GM23338 (cell line): ENCODE data around the gene SLC29A2. TPM values are rescaled to one million over a fixed set of nuclear protein-coding genes. Genes with fewer than 3 reads are reported as not detected.

ENCODE experiments used
- ATAC-seq: fragments of 200-7000 bp; cut with Tn5 transposase; 3 replicates; pipeline ENCODE4 v1.9.1; 2020
- DNase-seq: peaks from one replicate; pipeline ENCODE4 v3.0.0-alpha.2; 2015; ENCODE audit warnings: low spot score
- H2AFZ ChIP-seq: fragments of 200-600 bp; sonication (generic); 2 replicates; pipeline ENCODE4 v1.8.0; 2016; ENCODE audit warnings: antibody characterized with exemption, mild to moderate bottlenecking, moderate library complexity
- H3F3A ChIP-seq: fragments of 200-600 bp; sonication (generic); replicated peaks from 2 replicates; pipeline ENCODE4 v1.8.0; 2017; ENCODE audit warnings: antibody characterized with exemption, mixed run types, low read depth
- H3K27ac ChIP-seq: fragments of 200-600 bp; sonication (generic); 2 replicates; pipeline ENCODE4 v1.6.1; 2016; ENCODE audit warnings: low read depth
- H3K27me3 ChIP-seq: fragments of 200-600 bp; sonication (generic); 2 replicates; pipeline ENCODE4 v1.8.0; 2016; ENCODE audit warnings: mild to moderate bottlenecking, mixed run types, moderate library complexity; ENCODE audit not compliant: insufficient read depth
- H3K36me3 ChIP-seq: fragments of 200-600 bp; sonication (generic); 2 replicates; pipeline ENCODE4 v1.8.0; 2016; ENCODE audit warnings: mild to moderate bottlenecking; ENCODE audit not compliant: insufficient read depth
- H3K4me1 ChIP-seq: fragments of 200-600 bp; sonication (generic); 2 replicates; pipeline ENCODE4 v1.8.0; 2016; ENCODE audit warnings: mild to moderate bottlenecking, moderate library complexity; ENCODE audit not compliant: insufficient read depth
- H3K4me2 ChIP-seq: fragments of 200-600 bp; sonication (generic); 2 replicates; pipeline ENCODE4 v1.7.1; 2017; ENCODE audit warnings: mixed run types
- H3K4me3 ChIP-seq: fragments of 200-600 bp; sonication (generic); 2 replicates; pipeline ENCODE4 v1.6.1; 2016; ENCODE audit warnings: mixed run types
- H3K79me2 ChIP-seq: fragments of 200-600 bp; sonication (generic); replicated peaks from 2 replicates; pipeline ENCODE4 v1.8.0; 2017; ENCODE audit warnings: mild to moderate bottlenecking; ENCODE audit not compliant: insufficient read depth
- H3K9me2 ChIP-seq: fragments of 200-600 bp; sonication (generic); 2 replicates; pipeline ENCODE4 v1.8.0; 2017; ENCODE audit not compliant: insufficient read depth
- H4K20me1 ChIP-seq: fragments of 200-600 bp; sonication (generic); replicated peaks from 2 replicates; pipeline ENCODE4 v1.8.0; 2017; ENCODE audit warnings: mild to moderate bottlenecking; ENCODE audit not compliant: insufficient read depth
- H3K27ac Mint-ChIP-seq: 2 replicates; pipeline ENCODE4 v1.8.0; 2020; ENCODE audit warnings: inconsistent platforms, mild to moderate bottlenecking, moderate library complexity, mixed read lengths
- H3K27me3 Mint-ChIP-seq: 3 replicates; pipeline ENCODE4 v1.8.0; 2022; ENCODE audit warnings: low read depth, mild to moderate bottlenecking, moderate library complexity, mixed read lengths, inconsistent platforms; ENCODE audit not compliant: insufficient read depth, poor library complexity
- H3K36me3 Mint-ChIP-seq: 3 replicates; pipeline ENCODE4 v1.8.0; 2021; ENCODE audit warnings: low read depth, mild to moderate bottlenecking, inconsistent platforms, moderate library complexity, mixed read lengths
- H3K4me1 Mint-ChIP-seq: 3 replicates; pipeline ENCODE4 v1.8.0; 2020; ENCODE audit warnings: mild to moderate bottlenecking, inconsistent platforms, mixed read lengths
- H3K4me3 Mint-ChIP-seq: 3 replicates; pipeline ENCODE4 v1.8.0; 2021; ENCODE audit warnings: moderate library complexity, mild to moderate bottlenecking, inconsistent platforms, mixed read lengths
- H3K9me3 Mint-ChIP-seq: 3 replicates; pipeline ENCODE4 v1.8.0; 2020; ENCODE audit warnings: moderate library complexity, mild to moderate bottlenecking, inconsistent platforms, mixed read lengths
- EZH2phosphoT487 ChIP-seq: fragments of 200-600 bp; sonication (generic); IDR thresholded peaks from one replicate; pipeline ENCODE4 v1.8.1; 2018; ENCODE audit warnings: antibody characterized with exemption; ENCODE audit not compliant: unreplicated experiment
- JUNB ChIP-seq: IDR thresholded peaks from one replicate; pipeline ENCODE4 v1.6.1; 2016; ENCODE audit warnings: antibody characterized with exemption; ENCODE audit not compliant: unreplicated experiment
- NANOG ChIP-seq: IDR thresholded peaks from 2 replicates; pipeline ENCODE4 v1.6.1; 2016; ENCODE audit warnings: antibody characterized with exemption, borderline replicate concordance
- POLR2AphosphoS5 ChIP-seq: IDR thresholded peaks from 2 replicates; pipeline ENCODE4 v1.6.1; 2016; ENCODE audit warnings: antibody characterized with exemption, low read depth
- REST ChIP-seq: IDR thresholded peaks from one replicate; pipeline ENCODE4 v1.6.1; 2018; ENCODE audit warnings: antibody characterized with exemption; ENCODE audit not compliant: unreplicated experiment
- STAT1 ChIP-seq: IDR thresholded peaks from one replicate; pipeline ENCODE4 v1.6.1; 2016; ENCODE audit warnings: antibody characterized with exemption; ENCODE audit not compliant: unreplicated experiment
- ZNF462 ChIP-seq: fragments of 250-450 bp; sonication (Bioruptor Pico); IDR thresholded peaks from 2 replicates; pipeline ENCODE4 v1.5.0; 2020; ENCODE audit warnings: mild to moderate bottlenecking, moderate library complexity
- polyA plus RNA-seq: library from polyadenylated mRNA; unstranded; fragments of >200 nt; fragmentation: Nextera tagmentation; extraction: Ambion mirVana; gene quantifications from 2 replicates; pipeline ENCODE4 v1.2.1, GENCODE V29; 2016
- total RNA-seq: library from RNA; depleted of rRNA; stranded (reverse); fragments of >200 nt; shearing (Covaris generic); gene quantifications from 2 replicates; pipeline ENCODE4 v1.2.3, GENCODE V29; 2014
- TF ChIP-seq, protein P1 (sequence below), 2 experiments: fragments of 200-600 bp in 1 of 2; sonication (generic) in 1 of 2; conservative IDR thresholded peaks; 2 replicates each; pipeline versions ENCODE4 v1.5.1 to v1.6.1; 2016 to 2017; ENCODE audit warnings: antibody characterized with exemption in 2 of 2, low read depth in 2 of 2, mild to moderate bottlenecking in 2 of 2, moderate library complexity in 1 of 2
- TF ChIP-seq, protein P2 (sequence below): IDR thresholded peaks from 2 replicates; pipeline ENCODE4 v1.6.1; 2016; ENCODE audit warnings: antibody characterized with exemption

The SLC29A2 gene
- total and polyA plus RNA-seq, 2 experiments from 2014 or later = 26.0 to 31.1 TPM

GRCh38 chr11:66330931-66331330 is 40.6 kb downstream of the SLC29A2 start:
- Histone ChIP-seq H3K27me3 (no peaks in the 10 kb centered on the region), H3K79me2 (no peaks in the 10 kb centered on the region), H3K9me2 (no peaks in the 10 kb centered on the region), H3F3A (0 out of 2 replicates have a peak, but pooled peaks cover 3% of the 10 kb centered on the region), H3K4me1 (peaks cover 10% of the 10 kb centered on the region; the same call in 1 of the 2 replicates), H4K20me1 (no peaks in the 10 kb centered on the region), H3K4me2 (no peak overlapping the region), H3K36me3 (no peaks in the 10 kb centered on the region), H2AFZ (no peak overlapping the region), H3K4me3 (no peak overlapping the region), H3K27ac (no peak overlapping the region)
- no peak for TF ChIP-seq NANOG
- TF ChIP-seq, protein P1, sequence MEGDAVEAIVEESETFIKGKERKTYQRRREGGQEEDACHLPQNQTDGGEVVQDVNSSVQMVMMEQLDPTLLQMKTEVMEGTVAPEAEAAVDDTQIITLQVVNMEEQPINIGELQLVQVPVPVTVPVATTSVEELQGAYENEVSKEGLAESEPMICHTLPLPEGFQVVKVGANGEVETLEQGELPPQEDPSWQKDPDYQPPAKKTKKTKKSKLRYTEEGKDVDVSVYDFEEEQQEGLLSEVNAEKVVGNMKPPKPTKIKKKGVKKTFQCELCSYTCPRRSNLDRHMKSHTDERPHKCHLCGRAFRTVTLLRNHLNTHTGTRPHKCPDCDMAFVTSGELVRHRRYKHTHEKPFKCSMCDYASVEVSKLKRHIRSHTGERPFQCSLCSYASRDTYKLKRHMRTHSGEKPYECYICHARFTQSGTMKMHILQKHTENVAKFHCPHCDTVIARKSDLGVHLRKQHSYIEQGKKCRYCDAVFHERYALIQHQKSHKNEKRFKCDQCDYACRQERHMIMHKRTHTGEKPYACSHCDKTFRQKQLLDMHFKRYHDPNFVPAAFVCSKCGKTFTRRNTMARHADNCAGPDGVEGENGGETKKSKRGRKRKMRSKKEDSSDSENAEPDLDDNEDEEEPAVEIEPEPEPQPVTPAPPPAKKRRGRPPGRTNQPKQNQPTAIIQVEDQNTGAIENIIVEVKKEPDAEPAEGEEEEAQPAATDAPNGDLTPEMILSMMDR (conservative IDR thresholded peaks at IDR 0.05; ENCODE audit: low read depth in 2 of 2) = peak in 1 of 2 experiments; percentile 35; a peak in 2 of 4 replicates
- TF ChIP-seq, protein P2, sequence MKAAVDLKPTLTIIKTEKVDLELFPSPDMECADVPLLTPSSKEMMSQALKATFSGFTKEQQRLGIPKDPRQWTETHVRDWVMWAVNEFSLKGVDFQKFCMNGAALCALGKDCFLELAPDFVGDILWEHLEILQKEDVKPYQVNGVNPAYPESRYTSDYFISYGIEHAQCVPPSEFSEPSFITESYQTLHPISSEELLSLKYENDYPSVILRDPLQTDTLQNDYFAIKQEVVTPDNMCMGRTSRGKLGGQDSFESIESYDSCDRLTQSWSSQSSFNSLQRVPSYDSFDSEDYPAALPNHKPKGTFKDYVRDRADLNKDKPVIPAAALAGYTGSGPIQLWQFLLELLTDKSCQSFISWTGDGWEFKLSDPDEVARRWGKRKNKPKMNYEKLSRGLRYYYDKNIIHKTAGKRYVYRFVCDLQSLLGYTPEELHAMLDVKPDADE = no peak
- no peak for TF ChIP-seq STAT1
- no peak for TF ChIP-seq EZH2phosphoT487
- Mint-ChIP-seq H3K27ac (no peak overlapping the region), H3K4me3 (no peak overlapping the region), H3K9me3 (no peaks in the 10 kb centered on the region), H3K4me1 (peaks cover 22% of the 10 kb centered on the region), H3K36me3 (no peaks in the 10 kb centered on the region), H3K27me3 (peaks cover 21% of the 10 kb centered on the region)
- DNase-seq = no peak
- no peak for ATAC-seq

- Histone ChIP-seq H3K4me3 (no peak overlapping the region), H2AFZ (peak overlapping the region; percentile 52; the same call in 1 of the 2 replicates), H3K4me2 (peak overlapping the region; percentile 68; the same call in 1 of the 2 replicates), H3K27ac (no peak overlapping the region), H3K27me3 (no peaks in the 10 kb centered on the region), H3K36me3 (no peaks in the 10 kb centered on the region), H4K20me1 (no peaks in the 10 kb centered on the region), H3K4me1 (peaks cover 5% of the 10 kb centered on the region; the same call in 1 of the 2 replicates), H3K9me2 (no peaks in the 10 kb centered on the region), H3F3A (no peaks in the 10 kb centered on the region), H3K79me2 (no peaks in the 10 kb centered on the region)
- ATAC-seq (no peak), DNase-seq (no peak)
- H3K36me3 Mint-ChIP-seq = no peaks in the 10 kb centered on the region
- H3K27ac Mint-ChIP-seq = no peak overlapping the region
- peaks cover 21% of the 10 kb centered on the region for H3K27me3 Mint-ChIP-seq
- no peak overlapping the region for H3K4me3 Mint-ChIP-seq
- no peaks in the 10 kb centered on the region for H3K9me3 Mint-ChIP-seq
- TF ChIP-seq REST (no peak), POLR2AphosphoS5 (no peak), JUNB (no peak), ZNF462 (CRISPR knock-in tag) (no peak), NANOG (no peak), STAT1 (no peak)
- peaks cover 21% of the 10 kb centered on the region for H3K4me1 Mint-ChIP-seq
Measured at GRCh38 chr11:66329165-66329673, 42.3 kb downstream of the SLC29A2 start.
